ENCODE results near the gene MED26.

The MED26 gene

GRCh38 chr19:16650821-16651220, 22.8 kb upstream of the MED26 start:
- no peak for DNase-seq

DNA sequence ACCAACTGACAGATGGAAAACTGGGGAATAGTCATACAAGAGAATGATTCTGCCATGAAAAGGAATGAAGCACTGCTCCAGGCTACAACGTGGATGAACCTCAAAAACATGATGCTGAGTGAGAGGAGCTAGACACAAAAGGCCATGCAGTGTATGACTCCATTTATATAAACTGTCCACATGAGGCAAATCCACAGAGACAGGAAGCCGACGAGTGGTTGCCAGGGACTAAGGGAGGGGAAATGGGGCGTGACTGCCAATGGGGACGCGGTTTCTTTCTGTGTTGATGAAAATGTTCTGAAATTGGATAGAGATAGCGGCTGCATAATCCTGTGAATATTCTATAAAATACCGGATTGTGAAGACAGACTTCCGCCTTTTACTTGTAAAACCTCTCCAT, 21.7 kb upstream of the MED26 start:
- no peak for DNase-seq

GRCh38 chr19:16645140-16645539, 17.1 kb upstream of the MED26 start:
- DNase-seq: no peak

DNA sequence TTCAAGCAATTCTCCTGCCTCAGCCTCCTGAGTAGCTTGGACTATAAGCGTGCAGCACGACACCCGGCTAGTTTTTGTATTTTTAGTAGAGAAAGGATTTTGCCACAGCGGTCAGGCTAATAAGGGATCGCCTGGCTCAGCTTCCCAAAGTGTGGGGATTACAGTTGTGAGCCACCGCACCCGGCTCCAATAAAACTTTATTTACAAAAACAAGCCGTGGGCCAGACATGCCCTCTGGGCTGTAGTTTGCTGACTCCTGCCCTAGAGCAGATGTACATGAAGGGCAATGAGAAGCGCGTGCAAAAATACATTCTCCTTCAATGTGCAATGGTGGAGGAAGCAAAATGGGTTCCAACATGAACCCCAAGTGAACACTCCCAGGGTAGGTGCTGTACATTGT, 13.7 kb upstream of the MED26 start:
- no peak for DNase-seq

DNA sequence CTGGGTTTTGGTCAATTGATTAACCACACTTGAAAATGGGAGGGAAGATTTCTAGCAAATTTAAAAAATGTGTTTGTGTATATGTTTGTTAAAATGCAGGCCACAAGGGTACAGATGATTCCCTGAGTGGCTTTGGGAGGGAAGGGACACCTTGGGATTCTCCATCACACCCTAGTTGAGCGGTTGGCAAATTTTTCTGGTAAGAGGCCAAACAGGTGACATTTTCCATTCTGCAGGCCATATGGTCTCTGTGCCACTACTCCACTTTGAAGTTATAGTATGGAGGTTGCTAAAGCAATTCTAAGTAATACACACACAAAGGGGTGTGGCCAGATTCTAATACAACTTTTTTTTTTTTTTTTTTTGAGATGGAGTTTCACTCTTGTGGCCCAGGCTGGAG, 12.9 kb upstream of the MED26 start:
- no peak for DNase-seq

DNA sequence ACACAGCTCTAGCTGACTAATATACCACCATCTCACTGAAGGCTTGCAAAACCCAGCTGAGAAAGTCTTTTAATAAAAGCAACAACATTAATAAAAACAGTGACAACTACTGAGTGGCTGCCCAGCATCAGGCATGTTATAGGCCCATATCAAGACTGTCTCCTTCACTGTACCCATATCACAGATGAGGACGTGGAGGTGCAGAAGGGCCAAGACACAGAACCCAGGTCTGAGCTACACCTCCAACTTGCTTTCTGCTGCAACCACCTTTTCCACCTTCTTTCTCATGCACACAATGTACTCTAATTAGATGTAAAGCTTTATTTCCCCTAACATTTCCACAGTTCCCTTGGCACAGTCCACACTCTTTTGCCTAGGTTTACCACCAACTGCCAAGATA, 10.7 kb upstream of the MED26 start:
- no peak for DNase-seq

DNA sequence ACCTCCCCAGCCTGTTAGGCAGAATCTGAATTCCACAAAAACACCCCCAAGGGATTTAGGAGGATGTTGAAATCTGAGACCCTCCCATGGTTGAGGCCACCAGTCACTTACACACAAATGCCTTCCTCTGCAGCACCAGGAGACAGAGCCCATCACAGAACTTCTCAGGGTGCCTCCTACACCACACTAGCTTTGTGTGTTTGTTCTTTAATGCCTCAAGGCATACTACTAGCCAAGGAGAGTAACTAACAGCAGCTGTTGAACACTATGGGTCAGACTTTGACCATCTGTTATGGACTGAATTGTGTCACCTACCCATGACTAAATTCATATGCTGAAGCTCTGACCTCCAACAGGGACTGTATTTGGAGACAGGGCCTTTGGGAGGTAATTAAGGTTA, 9.5 kb upstream of the MED26 start:
- no peak for DNase-seq

DNA sequence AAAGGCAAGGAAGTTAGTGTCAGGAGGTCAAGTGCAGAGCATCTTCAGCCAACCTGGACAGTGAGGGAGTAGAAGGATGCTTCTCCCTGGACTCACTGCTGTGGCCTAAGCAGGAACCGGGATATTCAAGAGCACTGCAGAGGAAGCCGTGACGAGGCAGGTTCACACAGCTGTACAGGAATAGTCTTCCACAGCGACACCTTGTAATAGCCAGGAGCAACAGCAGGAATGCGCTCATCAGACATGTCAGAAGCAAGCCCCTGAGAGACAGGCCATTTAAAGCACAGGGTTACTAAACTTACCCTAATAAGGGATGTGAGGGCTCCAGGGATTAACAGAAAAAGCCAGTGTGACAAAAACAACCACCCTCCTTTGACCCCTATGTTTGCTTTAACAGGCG, 3.5 kb upstream of the MED26 start:
- DNase-seq: no peak

- DNase-seq: no peak
These were observed 1.1 kb upstream of the MED26 start for GRCh38 chr19:16628984-16629691.

DNA sequence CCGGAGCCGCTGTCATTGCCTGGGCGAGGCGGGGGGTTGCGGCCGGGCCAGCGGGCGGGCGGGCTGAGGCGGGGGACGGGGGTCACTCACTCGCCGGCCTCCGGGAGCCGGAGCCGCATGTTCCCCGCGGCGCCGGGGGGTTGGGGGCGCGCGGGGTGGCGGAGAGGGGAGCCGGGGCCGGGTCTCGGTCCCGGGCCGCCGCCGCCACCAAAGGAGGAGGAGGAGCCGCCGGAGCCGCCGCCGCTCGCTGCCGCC, 149 bp downstream of the MED26 start:
- DNase-seq: no peak

- DNase-seq: peak; percentile 59
These were observed 644 bp downstream of the MED26 start for GRCh38 chr19:16627193-16627927.

GRCh38 chr19:16626796-16627192, 1.2 kb downstream of the MED26 start:
- no peak for DNase-seq

- DNase-seq: no peak
These were observed 2.6 kb downstream of the MED26 start for GRCh38 chr19:16625163-16625958.

DNA sequence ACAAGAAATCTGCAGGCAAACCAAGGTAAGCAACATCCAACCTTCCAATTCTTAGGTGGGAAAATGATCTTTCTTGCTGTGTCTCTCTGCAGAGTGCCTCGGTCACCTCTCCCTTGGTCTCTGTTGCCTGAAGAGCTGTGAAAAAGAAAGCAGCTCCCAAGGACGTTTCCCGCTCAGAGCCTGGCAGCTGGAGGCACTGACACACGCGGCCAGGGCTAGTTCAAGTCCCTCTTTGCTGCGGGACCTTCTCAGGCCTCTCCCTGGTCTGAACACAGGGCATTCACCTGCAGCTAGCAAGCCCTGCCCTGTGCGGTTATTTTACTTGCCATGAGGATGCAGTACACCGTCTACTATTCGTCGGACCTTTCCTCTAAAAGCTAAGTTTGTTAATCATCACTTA, 3.8 kb downstream of the MED26 start:
- no peak for DNase-seq

GRCh38 chr19:16623576-16623975, 4.4 kb downstream of the MED26 start:
- no peak for DNase-seq

GRCh38 chr19:16623066-16623465, 4.9 kb downstream of the MED26 start:
- DNase-seq: no peak

DNA sequence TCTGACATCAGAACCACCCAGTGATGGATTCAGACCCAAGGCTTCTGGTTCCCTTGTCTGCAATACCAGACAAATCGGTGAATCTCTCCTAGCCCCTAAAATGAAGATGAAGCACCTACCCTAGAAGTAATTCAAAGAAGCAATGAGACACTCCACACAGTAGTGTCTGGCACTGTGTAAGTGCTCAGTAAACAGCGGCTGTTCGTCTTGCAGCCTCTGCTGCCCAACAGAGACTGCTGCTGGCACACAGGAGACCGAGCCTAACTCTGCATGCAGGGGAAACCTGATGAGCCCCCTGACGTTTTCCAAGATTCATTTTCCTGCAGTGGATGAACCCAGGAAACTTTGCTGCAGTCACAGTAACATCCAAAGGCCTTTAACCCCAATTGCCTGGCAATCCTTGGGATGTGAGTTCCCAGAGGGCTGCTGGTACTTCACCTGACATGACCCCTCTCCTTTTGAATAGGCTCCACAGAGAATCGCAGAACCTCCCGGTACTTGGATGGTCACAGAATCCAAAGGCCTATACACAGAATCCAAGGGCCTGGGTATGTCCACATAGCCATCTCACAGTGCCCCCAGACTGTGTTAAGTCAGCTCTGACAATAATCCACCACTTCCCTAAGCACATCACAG, 6.7 kb downstream of the MED26 start:
- DNase-seq: no peak

- no peak for DNase-seq
These were observed 7.4 kb downstream of the MED26 start for GRCh38 chr19:16620584-16620983.

DNA sequence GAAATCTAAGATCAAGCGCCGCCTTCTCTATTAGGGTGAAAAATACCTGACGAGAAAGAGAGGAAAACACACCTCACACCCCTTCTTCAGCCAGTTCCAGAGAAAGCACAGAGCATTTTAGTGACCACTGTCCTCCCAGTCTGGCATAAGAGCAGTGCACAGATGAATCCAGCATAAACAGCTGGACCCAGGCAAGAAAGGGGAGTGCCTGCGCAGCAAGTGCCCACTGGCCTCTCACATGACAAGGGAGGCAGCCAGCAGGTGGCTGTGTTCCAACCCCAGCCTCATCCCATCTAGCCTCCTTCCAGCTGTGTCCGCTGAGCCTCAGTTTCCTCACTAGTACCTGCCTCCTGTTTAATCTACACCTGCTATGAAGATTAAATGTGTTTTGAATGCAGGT, 8.0 kb downstream of the MED26 start:
- no peak for DNase-seq

- DNase-seq: no peak
These were observed 8.5 kb downstream of the MED26 start for GRCh38 chr19:16619457-16619856.

GRCh38 chr19:16618248-16618647, 9.8 kb downstream of the MED26 start:
- no peak for DNase-seq

GRCh38 chr19:16615808-16616207, 12.2 kb downstream of the MED26 start:
- DNase-seq: no peak

DNA sequence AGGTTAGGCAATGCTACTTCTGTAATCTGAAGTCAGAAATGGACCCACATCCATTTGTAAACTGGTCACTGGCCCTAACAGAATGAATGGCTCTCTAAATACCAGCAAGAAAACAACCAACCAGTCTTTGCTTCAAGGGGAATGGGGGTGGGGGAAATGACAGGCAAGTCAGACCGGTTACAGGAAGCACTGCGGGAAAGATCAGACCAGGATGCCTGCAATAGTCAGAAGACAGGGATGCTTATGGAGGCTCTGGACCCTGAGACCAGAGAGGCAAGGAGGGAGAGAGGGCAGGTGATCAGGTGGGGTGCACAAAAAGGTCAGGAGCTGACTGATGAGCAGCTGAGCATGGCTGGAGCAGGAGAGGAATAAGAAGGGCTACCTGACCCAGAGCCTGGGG, 13.1 kb downstream of the MED26 start:
- DNase-seq: no peak

DNA sequence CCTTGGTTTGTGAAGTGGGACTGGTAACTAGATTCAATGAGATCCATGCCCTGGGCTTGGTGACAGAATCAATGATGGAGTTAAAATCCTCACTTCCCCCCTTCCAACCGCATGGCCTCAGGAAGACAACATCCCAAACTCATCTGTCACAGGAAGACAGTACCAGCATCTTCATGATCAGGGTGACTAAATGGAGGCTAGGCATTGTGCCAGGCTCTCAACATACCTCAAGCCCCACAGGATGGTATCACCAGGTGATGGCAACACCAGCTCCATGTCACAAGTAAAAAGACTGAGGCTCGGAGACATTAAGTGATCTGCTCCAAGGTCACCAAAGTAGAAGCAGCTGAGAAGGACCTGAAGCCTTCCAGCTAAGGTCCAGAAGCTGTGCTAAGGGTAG, 14.2 kb downstream of the MED26 start:
- DNase-seq: no peak
